ENCODE measurements around the gene FNDC3B. TPM values are rescaled to one million over a fixed set of nuclear protein-coding genes. Genes with fewer than 3 reads are reported as not detected.

FNDC3B gene
- total and polyA plus RNA-seq, 2 donors (not counting 3 experiments of a cell fraction or from before 2014, with no cell fraction given): 91.6 to 295 TPM

- Histone ChIP-seq H3K27me3 (ENCODE audit: control insufficient read depth in 2 of 2, insufficient read depth in 2 of 2, low read length in 2 of 2) (no peaks in the 10 kb centered on the region), H3K4me2 (ENCODE audit: insufficient read depth, low read length) (no peak overlapping the region), H3K9me1 (replicated peaks; ENCODE audit: control insufficient read depth, extremely low read depth, insufficient read depth, low read length) (no peaks in the 10 kb centered on the region), H3K9me3 (replicated peaks; ENCODE audit: control insufficient read depth, insufficient read depth, low read length) (no peaks in the 10 kb centered on the region), H3K36me3 (ENCODE audit: control insufficient read depth in 2 of 2, extremely low read depth in 1 of 2, insufficient read depth in 2 of 2, low read length in 2 of 2) (peaks cover 5 to 6% of the 10 kb centered on the region in 2 experiments), H4K20me1 (replicated peaks; ENCODE audit: control insufficient read depth, extremely low read depth, insufficient read depth, low read length) (peaks cover 5% of the 10 kb centered on the region), H3K4me1 (ENCODE audit: control insufficient read depth, extremely low read depth, insufficient read depth, low read length) (peaks cover 58% of the 10 kb centered on the region), H3K79me2 (ENCODE audit: control insufficient read depth, insufficient read depth, low read length) (peaks cover 91% of the 10 kb centered on the region), H3K9ac (replicated peaks; ENCODE audit: extremely low read depth, insufficient read depth, low read length) (no peak overlapping the region), H3K27ac (ENCODE audit: insufficient read depth, low read depth, low read length) (no peak overlapping the region), H2AFZ (ENCODE audit: low read depth, low read length) (no peak overlapping the region), H3K4me3 (replicated peaks in 1 of 3; ENCODE audit: insufficient read depth in 1 of 3, low read depth in 1 of 3, low read length in 3 of 3) (no peak overlapping the region)
- dilution Hi-C loops (cut with MboI; ENCODE audit: extremely low pct_ligation_motif_present, low sequenced_read_pairs) (no loop called here), intact Hi-C loops (cut with micrococcal nuclease) (no loop called here)
- CTCF ChIA-PET: no interaction called here
- no peak for TF ChIP-seq EZH2 (IDR thresholded peaks at IDR 0.05; ENCODE audit: borderline replicate concordance, low read depth, low read length, severe bottlenecking)
- TF ChIP-seq MYC (IDR thresholded peaks at IDR 0.05; ENCODE audit: low read depth, low read length): no peak
- TF ChIP-seq JUN (IDR thresholded peaks at IDR 0.05; ENCODE audit: borderline replicate concordance, insufficient read depth, insufficient read length, low read depth): no peak
- no peak for TF ChIP-seq FOS (IDR thresholded peaks at IDR 0.05; ENCODE audit: borderline replicate concordance, insufficient read depth, low read length)
- FAIRE-seq: no peak
- POLR2A ChIA-PET: no interaction called here
- no peak for DNase-seq (ENCODE audit: low read depth, low spot score)
- no TSS peak for BruUV-seq (replicated peaks)
Observed at GRCh38 chr3:172177046-172177445, 137.7 kb downstream of the FNDC3B start.

GRCh38 chr3:172177803-172178316 is 138.5 kb downstream of the FNDC3B start:
- H4K20me1 ChIP-seq (replicated peaks; ENCODE audit: control insufficient read depth, extremely low read depth, insufficient read depth, low read length): peaks cover 5% of the 10 kb centered on the region
- no peak overlapping the region for H3K4me2 ChIP-seq (ENCODE audit: insufficient read depth, low read length)
- no peak overlapping the region for H3K27ac ChIP-seq (ENCODE audit: insufficient read depth, low read depth, low read length)
- no peaks in the 10 kb centered on the region for H3K9me3 ChIP-seq (replicated peaks; ENCODE audit: control insufficient read depth, insufficient read depth, low read length)
- DNase-seq (ENCODE audit: low read depth, low spot score) (no peak), FAIRE-seq (no peak)
- H3K9ac ChIP-seq (replicated peaks; ENCODE audit: extremely low read depth, insufficient read depth, low read length): no peak overlapping the region
- intact Hi-C loops (cut with micrococcal nuclease): no loop called here
- H3K4me3 ChIP-seq (replicated peaks in 1 of 3; ENCODE audit: insufficient read depth in 1 of 3, low read depth in 1 of 3, low read length in 3 of 3): no peak overlapping the region
- peaks cover 66% of the 10 kb centered on the region for H3K4me1 ChIP-seq (ENCODE audit: control insufficient read depth, extremely low read depth, insufficient read depth, low read length)
- H3K79me2 ChIP-seq (ENCODE audit: control insufficient read depth, insufficient read depth, low read length): peaks cover 92% of the 10 kb centered on the region
- H2AFZ ChIP-seq (ENCODE audit: low read depth, low read length): no peak overlapping the region
- no peaks in the 10 kb centered on the region for H3K27me3 ChIP-seq (ENCODE audit: control insufficient read depth in 2 of 2, insufficient read depth in 2 of 2, low read length in 2 of 2)
- TF ChIP-seq POLR2A (IDR thresholded peaks at IDR 0.05; ENCODE audit: low read depth, low read length) (no peak), JUN (IDR thresholded peaks at IDR 0.05; ENCODE audit: borderline replicate concordance, insufficient read depth, insufficient read length, low read depth) (no peak), CTCF (IDR thresholded peaks at IDR 0.05; ENCODE audit: extremely low read depth in 1 of 2, insufficient read depth in 1 of 2, low read depth in 1 of 2, low read length in 2 of 2) (no peak), GATA2 (IDR thresholded peaks at IDR 0.05; ENCODE audit: insufficient read depth, insufficient read length, low read depth, low read length) (no peak), POLR2AphosphoS5 (IDR thresholded peaks at IDR 0.05; ENCODE audit: insufficient read depth, low read depth, low read length) (no peak), MAX (IDR thresholded peaks at IDR 0.05; ENCODE audit: insufficient read depth, insufficient read length) (no peak), EZH2 (IDR thresholded peaks at IDR 0.05; ENCODE audit: borderline replicate concordance, low read depth, low read length, severe bottlenecking) (no peak), MYC (IDR thresholded peaks at IDR 0.05; ENCODE audit: low read depth, low read length) (no peak), FOS (IDR thresholded peaks at IDR 0.05; ENCODE audit: borderline replicate concordance, insufficient read depth, low read length) (no peak)
- no peaks in the 10 kb centered on the region for H3K9me1 ChIP-seq (replicated peaks; ENCODE audit: control insufficient read depth, extremely low read depth, insufficient read depth, low read length)
- ChIA-PET CTCF (no interaction called here), POLR2A (interaction anchor here (1.7 kb wide), 1 partner anchor 36 kb away, joined by 3 read pairs; no protein-coding TSS in a partner anchor)
- H3K36me3 ChIP-seq (ENCODE audit: control insufficient read depth in 2 of 2, extremely low read depth in 1 of 2, insufficient read depth in 2 of 2, low read length in 2 of 2): peaks cover 5 to 6% of the 10 kb centered on the region in 2 experiments
- no TSS peak for BruUV-seq (replicated peaks)
- dilution Hi-C loops (cut with MboI; ENCODE audit: extremely low pct_ligation_motif_present, low sequenced_read_pairs): no loop called here
